Measurements from ENCODE around the gene JAG1.

DNA sequence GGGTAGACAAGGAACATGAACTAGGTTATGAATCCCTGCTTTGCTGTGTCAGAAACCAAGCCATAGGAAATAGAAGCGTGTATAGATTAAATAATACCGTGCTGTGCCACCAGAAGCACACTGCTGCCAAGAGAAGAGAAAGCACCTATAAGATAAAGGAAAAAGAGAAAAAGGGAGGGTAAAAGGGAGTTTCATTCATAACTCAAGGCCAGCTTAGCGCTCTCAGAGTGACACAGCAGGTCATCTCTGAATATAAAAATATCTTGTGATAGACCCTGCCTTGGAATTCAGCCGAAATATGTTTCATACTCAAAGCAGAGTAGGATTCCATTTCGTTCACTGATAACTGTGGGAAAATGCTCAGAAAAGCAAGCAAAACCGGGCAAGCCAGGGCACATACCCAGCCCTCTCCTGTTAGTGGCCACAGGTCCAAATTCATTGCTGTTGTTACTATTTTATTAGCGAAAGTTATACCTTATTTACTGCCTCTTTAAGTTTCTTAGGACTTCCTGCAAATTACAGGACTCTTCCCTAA lies 8.7 kb downstream of the JAG1 start:
- TF ChIP-seq YY1 (IDR thresholded peaks at IDR 0.05; ENCODE audit: low read depth) (no peak), TCF12 (IDR thresholded peaks at IDR 0.05; ENCODE audit: low read depth) (no peak), CREB1 (IDR thresholded peaks at IDR 0.05; ENCODE audit: low read depth) (no peak), RAD21 (IDR thresholded peaks at IDR 0.05; ENCODE audit: low read depth) (no peak), EP300 (IDR thresholded peaks at IDR 0.05; ENCODE audit: borderline replicate concordance) (no peak), CEBPB (IDR thresholded peaks at IDR 0.05) (no peak), FOXM1 (IDR thresholded peaks at IDR 0.05; ENCODE audit: borderline replicate concordance, low read depth) (no peak), EGR1 (IDR thresholded peaks at IDR 0.05) (no peak)
- TF ChIP-seq, protein P1, sequence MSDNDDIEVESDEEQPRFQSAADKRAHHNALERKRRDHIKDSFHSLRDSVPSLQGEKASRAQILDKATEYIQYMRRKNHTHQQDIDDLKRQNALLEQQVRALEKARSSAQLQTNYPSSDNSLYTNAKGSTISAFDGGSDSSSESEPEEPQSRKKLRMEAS (IDR thresholded peaks at IDR 0.05), result no peak
- TF ChIP-seq, protein P2, sequence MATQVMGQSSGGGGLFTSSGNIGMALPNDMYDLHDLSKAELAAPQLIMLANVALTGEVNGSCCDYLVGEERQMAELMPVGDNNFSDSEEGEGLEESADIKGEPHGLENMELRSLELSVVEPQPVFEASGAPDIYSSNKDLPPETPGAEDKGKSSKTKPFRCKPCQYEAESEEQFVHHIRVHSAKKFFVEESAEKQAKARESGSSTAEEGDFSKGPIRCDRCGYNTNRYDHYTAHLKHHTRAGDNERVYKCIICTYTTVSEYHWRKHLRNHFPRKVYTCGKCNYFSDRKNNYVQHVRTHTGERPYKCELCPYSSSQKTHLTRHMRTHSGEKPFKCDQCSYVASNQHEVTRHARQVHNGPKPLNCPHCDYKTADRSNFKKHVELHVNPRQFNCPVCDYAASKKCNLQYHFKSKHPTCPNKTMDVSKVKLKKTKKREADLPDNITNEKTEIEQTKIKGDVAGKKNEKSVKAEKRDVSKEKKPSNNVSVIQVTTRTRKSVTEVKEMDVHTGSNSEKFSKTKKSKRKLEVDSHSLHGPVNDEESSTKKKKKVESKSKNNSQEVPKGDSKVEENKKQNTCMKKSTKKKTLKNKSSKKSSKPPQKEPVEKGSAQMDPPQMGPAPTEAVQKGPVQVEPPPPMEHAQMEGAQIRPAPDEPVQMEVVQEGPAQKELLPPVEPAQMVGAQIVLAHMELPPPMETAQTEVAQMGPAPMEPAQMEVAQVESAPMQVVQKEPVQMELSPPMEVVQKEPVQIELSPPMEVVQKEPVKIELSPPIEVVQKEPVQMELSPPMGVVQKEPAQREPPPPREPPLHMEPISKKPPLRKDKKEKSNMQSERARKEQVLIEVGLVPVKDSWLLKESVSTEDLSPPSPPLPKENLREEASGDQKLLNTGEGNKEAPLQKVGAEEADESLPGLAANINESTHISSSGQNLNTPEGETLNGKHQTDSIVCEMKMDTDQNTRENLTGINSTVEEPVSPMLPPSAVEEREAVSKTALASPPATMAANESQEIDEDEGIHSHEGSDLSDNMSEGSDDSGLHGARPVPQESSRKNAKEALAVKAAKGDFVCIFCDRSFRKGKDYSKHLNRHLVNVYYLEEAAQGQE (IDR thresholded peaks at IDR 0.05; ENCODE audit: low read depth), result no peak

Data from Ishikawa (cell line).